ENCODE measurements around the gene RSBN1L. TPM values are rescaled to one million over a fixed set of nuclear protein-coding genes. Genes with fewer than 3 reads are reported as not detected.

The RSBN1L gene
- total RNA-seq, 1 experiment from 2014 or later = 15.5 TPM

GRCh38 chr7:77655356-77655755 lies 40.9 kb upstream of the RSBN1L start:
- Histone ChIP-seq H3K4me1 (ENCODE audit: control insufficient read depth in 1 of 2, insufficient read depth in 2 of 2, low read length in 2 of 2) (no peaks in the 10 kb centered on the region), H3K4me2 (ENCODE audit: low read length) (no peak overlapping the region), H3K27ac (ENCODE audit: low read depth, low read length) (no peak overlapping the region), H4K20me1 (ENCODE audit: insufficient read depth) (no peaks in the 10 kb centered on the region), H3K9me3 (ENCODE audit: control insufficient read depth in 1 of 2, insufficient read depth in 1 of 2, low read depth in 1 of 2, low read length in 2 of 2) (no peaks in the 10 kb centered on the region), H3K4me3 (replicated peaks in 1 of 2; ENCODE audit: low read depth in 1 of 2, low read length in 2 of 2) (no peak overlapping the region), H3K27me3 (ENCODE audit: insufficient read depth, low read length) (no peaks in the 10 kb centered on the region), H3K36me3 (ENCODE audit: control insufficient read depth in 1 of 2, insufficient read depth in 2 of 2, low read length in 2 of 2) (peaks cover 0 to 7% of the 10 kb centered on the region in 2 experiments; a peak in 1 of 4 replicates), H3K9ac (ENCODE audit: low read length) (no peak overlapping the region), H3K79me2 (ENCODE audit: insufficient read depth, low read length) (no peaks in the 10 kb centered on the region), H3K9me2 (ENCODE audit: insufficient read depth) (no peaks in the 10 kb centered on the region), H2AFZ (ENCODE audit: low read depth, low read length, poor library complexity, severe bottlenecking) (no peak overlapping the region)
- intact Hi-C loops (cut with micrococcal nuclease) = loop anchor here (5.0 to 10.0 kb wide), 2 partner anchors 387 to 1269 kb away; no protein-coding TSS in a partner anchor
- DNase-seq (ENCODE audit: low read depth, low spot score) = no peak
- TF ChIP-seq TCF7L2 (IDR thresholded peaks at IDR 0.05; ENCODE audit: borderline replicate concordance, extremely low read depth, insufficient read depth, insufficient read length) (no peak), JUND (IDR thresholded peaks at IDR 0.05) (no peak), EZH2phosphoT487 (IDR thresholded peaks at IDR 0.05; ENCODE audit: borderline replicate concordance) (no peak), ATF3 (IDR thresholded peaks at IDR 0.05) (no peak), YY1 (IDR thresholded peaks at IDR 0.05; ENCODE audit: extremely low read depth, insufficient replicate concordance, low read depth, low read length) (no peak), EGR1 (IDR thresholded peaks at IDR 0.05; ENCODE audit: low read depth) (no peak), FOSL1 (IDR thresholded peaks at IDR 0.05; ENCODE audit: low read depth) (no peak), ELF1 (IDR thresholded peaks at IDR 0.05; ENCODE audit: borderline replicate concordance, low read depth) (no peak), RAD21 (IDR thresholded peaks at IDR 0.05; ENCODE audit: low read depth) (no peak), EZH2 (IDR thresholded peaks at IDR 0.05) (no peak), ZFX (IDR thresholded peaks at IDR 0.05) (no peak)
- TF ChIP-seq, protein P1, sequence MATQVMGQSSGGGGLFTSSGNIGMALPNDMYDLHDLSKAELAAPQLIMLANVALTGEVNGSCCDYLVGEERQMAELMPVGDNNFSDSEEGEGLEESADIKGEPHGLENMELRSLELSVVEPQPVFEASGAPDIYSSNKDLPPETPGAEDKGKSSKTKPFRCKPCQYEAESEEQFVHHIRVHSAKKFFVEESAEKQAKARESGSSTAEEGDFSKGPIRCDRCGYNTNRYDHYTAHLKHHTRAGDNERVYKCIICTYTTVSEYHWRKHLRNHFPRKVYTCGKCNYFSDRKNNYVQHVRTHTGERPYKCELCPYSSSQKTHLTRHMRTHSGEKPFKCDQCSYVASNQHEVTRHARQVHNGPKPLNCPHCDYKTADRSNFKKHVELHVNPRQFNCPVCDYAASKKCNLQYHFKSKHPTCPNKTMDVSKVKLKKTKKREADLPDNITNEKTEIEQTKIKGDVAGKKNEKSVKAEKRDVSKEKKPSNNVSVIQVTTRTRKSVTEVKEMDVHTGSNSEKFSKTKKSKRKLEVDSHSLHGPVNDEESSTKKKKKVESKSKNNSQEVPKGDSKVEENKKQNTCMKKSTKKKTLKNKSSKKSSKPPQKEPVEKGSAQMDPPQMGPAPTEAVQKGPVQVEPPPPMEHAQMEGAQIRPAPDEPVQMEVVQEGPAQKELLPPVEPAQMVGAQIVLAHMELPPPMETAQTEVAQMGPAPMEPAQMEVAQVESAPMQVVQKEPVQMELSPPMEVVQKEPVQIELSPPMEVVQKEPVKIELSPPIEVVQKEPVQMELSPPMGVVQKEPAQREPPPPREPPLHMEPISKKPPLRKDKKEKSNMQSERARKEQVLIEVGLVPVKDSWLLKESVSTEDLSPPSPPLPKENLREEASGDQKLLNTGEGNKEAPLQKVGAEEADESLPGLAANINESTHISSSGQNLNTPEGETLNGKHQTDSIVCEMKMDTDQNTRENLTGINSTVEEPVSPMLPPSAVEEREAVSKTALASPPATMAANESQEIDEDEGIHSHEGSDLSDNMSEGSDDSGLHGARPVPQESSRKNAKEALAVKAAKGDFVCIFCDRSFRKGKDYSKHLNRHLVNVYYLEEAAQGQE (IDR thresholded peaks at IDR 0.05; ENCODE audit: low read depth) = no peak
- TF ChIP-seq, protein P2, sequence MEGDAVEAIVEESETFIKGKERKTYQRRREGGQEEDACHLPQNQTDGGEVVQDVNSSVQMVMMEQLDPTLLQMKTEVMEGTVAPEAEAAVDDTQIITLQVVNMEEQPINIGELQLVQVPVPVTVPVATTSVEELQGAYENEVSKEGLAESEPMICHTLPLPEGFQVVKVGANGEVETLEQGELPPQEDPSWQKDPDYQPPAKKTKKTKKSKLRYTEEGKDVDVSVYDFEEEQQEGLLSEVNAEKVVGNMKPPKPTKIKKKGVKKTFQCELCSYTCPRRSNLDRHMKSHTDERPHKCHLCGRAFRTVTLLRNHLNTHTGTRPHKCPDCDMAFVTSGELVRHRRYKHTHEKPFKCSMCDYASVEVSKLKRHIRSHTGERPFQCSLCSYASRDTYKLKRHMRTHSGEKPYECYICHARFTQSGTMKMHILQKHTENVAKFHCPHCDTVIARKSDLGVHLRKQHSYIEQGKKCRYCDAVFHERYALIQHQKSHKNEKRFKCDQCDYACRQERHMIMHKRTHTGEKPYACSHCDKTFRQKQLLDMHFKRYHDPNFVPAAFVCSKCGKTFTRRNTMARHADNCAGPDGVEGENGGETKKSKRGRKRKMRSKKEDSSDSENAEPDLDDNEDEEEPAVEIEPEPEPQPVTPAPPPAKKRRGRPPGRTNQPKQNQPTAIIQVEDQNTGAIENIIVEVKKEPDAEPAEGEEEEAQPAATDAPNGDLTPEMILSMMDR (IDR thresholded peaks at IDR 0.05 in 2 of 3, conservative IDR thresholded peaks at IDR 0.05 in 1 of 3; ENCODE audit: borderline replicate concordance in 1 of 3, insufficient read depth in 1 of 3, low read depth in 2 of 3, low read length in 2 of 3) = no peak
- ChIA-PET CTCF (interaction anchor here (1.4 kb wide), 1 partner anchor 285 kb away, joined by 3 read pairs; no protein-coding TSS in a partner anchor), RAD21 (ENCODE audit: low non-redundant PET in 1 of 2, low total read pairs in 2 of 2, uncharacterized antibody in 2 of 2, unreplicated experiment in 2 of 2) (no interaction called here), POLR2A (no interaction called here)
- ATAC-seq = no peak
- BruUV-seq (replicated peaks) = no TSS peak

Measured in HCT116 (cell line).